Smooth muscle cell (in vitro differentiated cells): Measurements from ENCODE around the gene MIOX. TPM values are rescaled to one million over a fixed set of nuclear protein-coding genes. Genes with fewer than 3 reads are reported as not detected.

ENCODE experiments used
- DNase-seq: peaks from one replicate; lab custom pipeline; 2025; ENCODE audit not compliant: unreplicated experiment; lab: John Stamatoyannopoulos, UW
- H2AFZ ChIP-seq: fragments of 200-600 bp; sonication (generic); 2 replicates; pipeline ENCODE4 v1.6.0; 2016; ENCODE audit warnings: antibody characterized with exemption, low read depth, mild to moderate bottlenecking
- H3F3A ChIP-seq: fragments of 200-600 bp; sonication (generic); 2 replicates; pipeline ENCODE4 v1.6.0; 2017; ENCODE audit warnings: antibody characterized with exemption, low read depth
- H3K27ac ChIP-seq: fragments of 200-600 bp; sonication (generic); 2 replicates; pipeline ENCODE4 v1.5.1; 2016; ENCODE audit warnings: low read depth, mild to moderate bottlenecking
- H3K27me3 ChIP-seq: fragments of 200-600 bp; sonication (generic); 2 replicates; pipeline ENCODE4 v1.6.1; 2016; ENCODE audit warnings: low read depth, mild to moderate bottlenecking
- H3K36me3 ChIP-seq: fragments of 200-600 bp; sonication (generic); 2 replicates; pipeline ENCODE4 v1.5.1; 2016; ENCODE audit warnings: low read depth
- H3K4me1 ChIP-seq: fragments of 200-600 bp; sonication (generic); 2 replicates; pipeline ENCODE4 v1.5.1; 2016; ENCODE audit warnings: low read depth
- H3K4me2 ChIP-seq: fragments of 200-600 bp; sonication (generic); 2 replicates; pipeline ENCODE4 v1.6.0; 2016; ENCODE audit warnings: mild to moderate bottlenecking
- H3K4me3 ChIP-seq: fragments of 200-600 bp; sonication (generic); 2 replicates; pipeline ENCODE4 v1.5.1; 2016; ENCODE audit warnings: mild to moderate bottlenecking
- H3K79me2 ChIP-seq: fragments of 200-600 bp; sonication (generic); 2 replicates; pipeline ENCODE4 v1.6.0; 2016; ENCODE audit warnings: low read depth, mild to moderate bottlenecking
- H3K9ac ChIP-seq: fragments of 200-600 bp; sonication (generic); 2 replicates; pipeline ENCODE4 v1.6.0; 2016; ENCODE audit warnings: low read depth
- H3K9me3 ChIP-seq: fragments of 200-600 bp; sonication (generic); replicated peaks from 2 replicates; pipeline ENCODE4 v1.5.1; 2016; ENCODE audit warnings: low read depth
- H4K20me1 ChIP-seq: fragments of 200-600 bp; sonication (generic); 2 replicates; pipeline ENCODE4 v1.6.0; 2016; ENCODE audit warnings: low read depth
- WGBS: methylation state at CpG from one replicate; pipeline ENCODE4 v1.1.7; 2016; ENCODE audit warnings: low lambda C conversion rate; 5-methylcytosine and 5-hydroxymethylcytosine counted together
- polyA plus RNA-seq: library from polyadenylated mRNA; unstranded; fragments of >200 nt; fragmentation: Nextera tagmentation; extraction: Ambion mirVana; gene quantifications from 2 replicates; pipeline ENCODE4 v1.2.1, GENCODE V29; 2016
- total RNA-seq: library from RNA; depleted of rRNA; stranded (reverse); fragments of >200 nt; gene quantifications from 2 replicates; pipeline ENCODE4 v1.2.3, GENCODE V29; 2014
- TF ChIP-seq, protein P1 (sequence below): fragments of 200-600 bp; sonication (generic); IDR thresholded peaks from 2 replicates; pipeline ENCODE4 v1.5.1; 2017; ENCODE audit warnings: borderline replicate concordance, mild to moderate bottlenecking, antibody characterized with exemption; ENCODE audit not compliant: insufficient read depth, poor library complexity, severe bottlenecking

The MIOX gene
- total and polyA plus RNA-seq, 2 experiments from 2014 or later, result 0.49 TPM; not detected in 1

DNA sequence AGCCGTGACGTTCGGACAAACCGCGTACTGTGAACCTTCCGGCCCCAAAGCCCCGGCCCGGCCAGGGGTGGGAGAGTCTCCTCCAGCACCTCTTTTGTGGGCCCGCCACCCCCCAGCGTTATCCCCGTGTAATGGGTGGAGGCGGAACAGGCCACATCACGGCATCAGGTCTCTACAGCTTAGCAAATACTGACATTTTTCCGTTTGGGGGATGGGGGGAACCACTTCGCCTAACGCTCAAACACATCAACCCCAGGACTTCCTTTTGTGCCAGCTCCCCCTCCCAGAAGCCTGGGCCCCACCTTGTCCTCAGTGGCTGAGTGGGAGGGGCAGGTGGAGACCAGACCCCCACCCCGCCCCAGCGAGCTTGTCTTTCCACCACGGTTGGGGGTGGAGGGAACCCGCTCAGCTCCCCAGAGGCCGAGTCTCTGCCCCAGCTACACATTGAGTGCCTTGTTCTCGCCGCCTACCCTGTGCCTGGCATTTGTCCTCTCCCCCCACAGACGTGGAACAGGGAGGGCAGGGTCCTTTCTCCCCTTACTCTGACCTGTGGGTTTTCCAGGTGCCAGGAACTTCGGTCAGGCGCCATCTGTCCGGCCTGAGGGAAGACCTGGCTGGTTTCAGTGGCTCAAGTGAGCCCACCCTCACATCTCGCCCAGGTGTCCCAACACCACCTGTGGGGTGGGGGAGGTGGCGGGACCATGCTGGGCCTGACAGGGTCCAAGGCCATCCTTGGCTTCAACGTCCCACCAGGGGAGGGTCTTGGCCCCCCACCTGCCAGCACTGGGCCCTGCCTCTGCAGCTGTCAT lies 41.4 kb upstream of the MIOX start:
- no peaks in the 10 kb centered on the region for H3K79me2 ChIP-seq
- H3K27ac ChIP-seq, result no peak overlapping the region
- peaks cover 12% of the 10 kb centered on the region for H3F3A ChIP-seq
- H3K9ac ChIP-seq, result no peak overlapping the region
- H3K4me2 ChIP-seq, result no peak overlapping the region
- no peak overlapping the region for H3K4me3 ChIP-seq
- DNase-seq, result no peak
- H3K27me3 ChIP-seq, result no peaks in the 10 kb centered on the region
- H3K36me3 ChIP-seq, result no peaks in the 10 kb centered on the region
- no peaks in the 10 kb centered on the region for H3K4me1 ChIP-seq
- peaks cover 47% of the 10 kb centered on the region for H4K20me1 ChIP-seq
- WGBS, result 85% methylated on average over 30 of the region's 30 CpGs
- no peaks in the 10 kb centered on the region for H3K9me3 ChIP-seq
- H2AFZ ChIP-seq, result no peak overlapping the region
- TF ChIP-seq, protein P1, sequence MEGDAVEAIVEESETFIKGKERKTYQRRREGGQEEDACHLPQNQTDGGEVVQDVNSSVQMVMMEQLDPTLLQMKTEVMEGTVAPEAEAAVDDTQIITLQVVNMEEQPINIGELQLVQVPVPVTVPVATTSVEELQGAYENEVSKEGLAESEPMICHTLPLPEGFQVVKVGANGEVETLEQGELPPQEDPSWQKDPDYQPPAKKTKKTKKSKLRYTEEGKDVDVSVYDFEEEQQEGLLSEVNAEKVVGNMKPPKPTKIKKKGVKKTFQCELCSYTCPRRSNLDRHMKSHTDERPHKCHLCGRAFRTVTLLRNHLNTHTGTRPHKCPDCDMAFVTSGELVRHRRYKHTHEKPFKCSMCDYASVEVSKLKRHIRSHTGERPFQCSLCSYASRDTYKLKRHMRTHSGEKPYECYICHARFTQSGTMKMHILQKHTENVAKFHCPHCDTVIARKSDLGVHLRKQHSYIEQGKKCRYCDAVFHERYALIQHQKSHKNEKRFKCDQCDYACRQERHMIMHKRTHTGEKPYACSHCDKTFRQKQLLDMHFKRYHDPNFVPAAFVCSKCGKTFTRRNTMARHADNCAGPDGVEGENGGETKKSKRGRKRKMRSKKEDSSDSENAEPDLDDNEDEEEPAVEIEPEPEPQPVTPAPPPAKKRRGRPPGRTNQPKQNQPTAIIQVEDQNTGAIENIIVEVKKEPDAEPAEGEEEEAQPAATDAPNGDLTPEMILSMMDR, result no peak

DNA sequence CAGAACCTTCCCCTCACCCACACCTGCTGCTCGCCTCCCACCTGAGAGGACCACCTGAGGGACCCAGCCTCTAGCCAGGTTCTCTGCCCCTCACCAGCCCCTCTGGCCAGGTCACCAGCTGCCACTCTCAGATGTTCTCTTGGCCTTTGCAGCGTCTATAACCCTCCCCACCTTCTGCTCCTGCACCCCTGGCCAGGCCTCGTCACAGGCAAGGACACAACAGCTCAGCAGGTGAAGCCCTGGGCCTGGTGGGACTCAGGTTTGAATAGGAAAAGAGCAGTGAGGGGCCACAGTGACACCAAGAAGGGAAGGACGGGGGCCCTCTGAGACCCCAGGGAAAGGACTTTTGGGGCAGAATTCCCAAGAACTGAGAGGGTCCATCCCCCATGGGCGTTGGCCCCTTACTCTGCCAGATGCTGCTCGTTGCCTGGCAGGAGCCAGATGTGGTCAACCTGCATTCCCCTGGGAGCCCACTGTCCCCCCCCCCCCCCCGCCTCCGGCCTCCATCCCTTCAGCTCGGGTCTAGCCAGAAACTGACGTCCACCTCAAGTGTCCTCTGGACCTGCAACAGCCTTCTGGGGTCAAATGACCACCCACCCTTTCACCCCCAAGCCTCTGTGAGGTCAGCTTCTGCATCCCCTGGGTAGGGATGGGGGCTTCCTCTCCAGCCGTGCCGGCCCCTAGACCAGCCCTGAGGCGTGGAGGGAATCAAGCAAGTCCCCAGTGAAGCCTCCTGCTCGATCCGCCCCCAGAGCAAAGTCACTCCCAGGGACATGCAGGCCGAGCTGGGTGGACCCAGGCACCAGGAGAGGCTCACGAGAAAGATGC lies 40.6 kb upstream of the MIOX start:
- DNase-seq, result no peak
- H3K9me3 ChIP-seq, result no peaks in the 10 kb centered on the region
- no peaks in the 10 kb centered on the region for H3K79me2 ChIP-seq
- peaks cover 54% of the 10 kb centered on the region for H4K20me1 ChIP-seq
- no peaks in the 10 kb centered on the region for H3K4me1 ChIP-seq
- H3K4me3 ChIP-seq, result no peak overlapping the region
- H2AFZ ChIP-seq, result no peak overlapping the region
- WGBS, result 89% methylated on average over 15 of the region's 17 CpGs
- no peak overlapping the region for H3K4me2 ChIP-seq
- peaks cover 12% of the 10 kb centered on the region for H3F3A ChIP-seq
- H3K9ac ChIP-seq, result no peak overlapping the region
- TF ChIP-seq, protein P1, result no peak
- H3K36me3 ChIP-seq, result no peaks in the 10 kb centered on the region
- H3K27ac ChIP-seq, result no peak overlapping the region
- no peaks in the 10 kb centered on the region for H3K27me3 ChIP-seq

DNA sequence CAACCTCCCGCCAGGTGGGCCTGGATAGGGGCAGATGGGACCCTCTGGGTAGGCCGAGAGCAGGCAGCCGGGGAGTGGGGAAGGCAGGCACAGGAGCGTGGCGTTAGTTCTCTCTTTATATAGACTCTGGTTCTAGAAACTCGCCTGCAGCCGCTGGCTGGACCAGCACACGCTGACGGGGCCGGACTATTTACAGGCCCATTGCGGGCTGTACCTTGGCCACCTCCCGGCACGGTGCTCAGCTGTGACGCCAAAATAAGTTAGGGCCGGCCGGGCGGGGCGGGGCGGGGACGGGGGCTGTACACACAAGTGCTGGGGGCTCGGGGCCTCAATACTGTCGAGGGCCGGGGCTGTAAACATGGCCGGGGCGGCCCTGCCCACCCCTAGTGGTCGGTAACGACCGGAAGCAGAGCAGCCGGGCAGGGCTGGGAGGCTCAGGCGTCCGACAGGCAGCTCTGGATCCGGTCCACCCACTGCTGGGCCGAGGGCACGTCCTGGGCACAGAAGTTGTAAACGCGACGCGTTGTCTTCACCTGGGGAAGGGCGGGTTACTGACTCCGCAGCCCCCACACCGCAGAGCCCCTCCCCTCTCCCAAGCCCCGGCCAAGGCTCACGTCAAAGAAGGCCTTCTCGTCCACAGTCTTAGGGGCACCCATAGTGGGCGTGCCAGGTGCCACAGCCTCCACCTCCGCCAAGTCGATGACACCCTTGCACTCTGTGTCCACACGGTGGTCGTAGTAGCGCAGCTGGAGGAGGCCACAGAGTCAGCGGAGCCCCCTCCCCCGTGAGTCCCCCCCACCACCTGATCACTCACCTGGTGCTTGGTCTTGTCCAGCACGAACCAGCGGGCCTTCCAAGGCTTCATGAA lies 39.7 kb upstream of the MIOX start:
- TF ChIP-seq, protein P1, result no peak
- no peak overlapping the region for H3K9ac ChIP-seq

More for the DNA sequence above, 39.7 kb upstream of the MIOX start:
- Histone ChIP-seq H3K27ac (no peak overlapping the region), H3K4me2 (no peak overlapping the region), H3K79me2 (no peaks in the 10 kb centered on the region), H3F3A (peaks cover 12% of the 10 kb centered on the region), H3K4me1 (no peaks in the 10 kb centered on the region), H3K4me3 (no peak overlapping the region), H4K20me1 (peaks cover 62% of the 10 kb centered on the region), H2AFZ (no peak overlapping the region), H3K36me3 (no peaks in the 10 kb centered on the region), H3K27me3 (no peaks in the 10 kb centered on the region), H3K9me3 (no peaks in the 10 kb centered on the region)
- 92% methylated on average over 47 of the region's 54 CpGs for WGBS
- DNase-seq, result no peak
